Stimulated activated CD8-positive, alpha-beta memory T cell treated with anti-CD3 and anti-CD28 coated beads, Interleukin-12 subunit alpha, Interleukin-12 subunit beta, amount 100 ng/mL, for 1 hour (primary cell): ENCODE data around the gene LGMN.
A peak's percentile ranks its signal among the peaks of the same experiment; 100 is the strongest.

Source experiments
- DNase-seq: peaks from one replicate; pipeline ENCODE4 v3.0.0-alpha.2; 2020; ENCODE audit warnings: low read depth

LGMN gene

DNA sequence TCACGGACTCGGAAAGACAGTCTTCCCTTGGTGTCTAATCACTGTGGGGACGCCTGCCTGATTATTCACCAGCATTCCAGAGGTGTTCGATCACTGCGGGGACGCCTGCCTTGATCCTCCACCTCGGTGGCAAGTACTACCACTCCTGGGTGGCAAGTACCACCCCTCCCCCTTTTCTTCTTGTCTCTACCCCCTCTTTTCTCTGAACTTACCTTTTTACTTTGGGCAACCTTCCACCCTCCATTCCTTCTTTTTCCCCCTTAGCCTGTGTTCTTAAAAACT is 12.0 kb upstream of the LGMN start:
- DNase-seq = no peak

DNA sequence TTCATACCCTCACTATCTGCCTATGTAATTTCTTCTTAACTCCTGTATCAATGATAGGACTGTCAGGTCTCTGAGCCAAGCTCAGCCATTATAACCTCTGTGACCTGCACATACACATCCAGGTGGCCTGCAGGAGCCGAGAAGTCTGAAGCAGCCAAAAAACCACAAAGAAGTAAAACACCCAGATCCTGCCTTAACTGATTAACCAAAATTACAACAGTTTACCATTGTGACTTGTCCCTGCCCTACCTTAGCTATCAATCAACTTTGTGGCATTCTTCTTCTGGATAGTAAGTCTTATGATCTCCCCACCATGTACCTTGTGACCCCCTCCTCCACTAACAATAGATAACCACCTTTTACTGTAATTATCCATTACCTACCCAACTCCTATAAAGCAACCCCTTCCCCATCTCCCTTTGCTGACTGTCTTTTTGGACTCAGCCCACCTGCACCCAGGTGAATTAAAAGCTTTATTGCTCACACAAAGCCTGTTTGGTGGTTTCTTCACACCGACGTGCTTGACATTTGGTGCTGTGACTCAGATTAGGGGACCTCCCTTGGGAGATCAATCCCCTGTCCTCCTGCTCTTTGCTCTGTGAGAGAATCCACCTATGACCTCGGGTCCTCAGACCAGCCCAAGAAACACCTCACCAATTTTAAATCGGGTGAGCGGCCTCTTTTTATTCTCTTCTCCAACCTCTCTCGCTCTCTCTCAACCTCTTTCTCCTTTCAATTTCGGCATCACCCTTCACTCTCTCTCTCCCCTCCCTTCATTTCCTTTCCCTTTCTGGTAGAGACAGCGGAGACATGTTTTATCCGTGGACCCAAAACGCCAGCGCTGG is 11.5 kb upstream of the LGMN start:
- DNase-seq = no peak

DNA sequence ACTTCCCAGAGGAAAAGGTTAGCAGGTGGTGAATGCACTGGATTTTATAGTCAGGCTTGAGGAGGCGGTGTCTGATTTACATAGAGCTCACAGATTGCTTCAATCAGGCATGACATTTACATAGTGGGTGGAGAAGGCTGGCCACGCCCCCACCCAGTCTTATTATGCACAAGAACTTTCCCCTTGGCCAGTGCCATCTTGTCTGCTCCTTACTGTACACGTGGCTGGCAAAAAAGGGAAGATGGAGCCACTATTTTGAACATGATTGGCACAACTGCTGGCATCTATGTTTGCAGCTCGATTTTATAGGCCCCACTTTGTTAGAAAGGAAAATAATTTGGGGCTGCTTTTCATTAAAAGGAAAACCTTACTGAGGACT is 10.9 kb upstream of the LGMN start:
- DNase-seq = no peak

DNA sequence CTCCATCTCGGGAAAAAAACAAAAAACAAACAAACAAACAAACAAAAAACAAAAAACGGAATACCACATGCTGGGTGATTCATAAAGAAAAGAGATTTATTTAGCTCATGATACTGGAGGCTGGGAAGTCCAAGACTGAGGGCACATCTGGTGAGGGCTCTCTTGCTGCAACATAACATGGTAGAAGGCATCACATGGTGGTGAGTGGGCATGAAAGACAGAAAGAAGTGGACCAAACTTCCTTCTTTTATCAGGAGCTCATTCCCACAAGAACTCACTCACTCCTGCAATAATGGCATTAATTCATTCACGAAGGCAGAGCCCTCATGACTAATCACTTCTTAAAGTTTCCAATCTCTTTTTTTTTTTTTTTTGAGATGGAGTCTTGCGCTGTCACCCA is 8.0 kb upstream of the LGMN start:
- no peak for DNase-seq

DNA sequence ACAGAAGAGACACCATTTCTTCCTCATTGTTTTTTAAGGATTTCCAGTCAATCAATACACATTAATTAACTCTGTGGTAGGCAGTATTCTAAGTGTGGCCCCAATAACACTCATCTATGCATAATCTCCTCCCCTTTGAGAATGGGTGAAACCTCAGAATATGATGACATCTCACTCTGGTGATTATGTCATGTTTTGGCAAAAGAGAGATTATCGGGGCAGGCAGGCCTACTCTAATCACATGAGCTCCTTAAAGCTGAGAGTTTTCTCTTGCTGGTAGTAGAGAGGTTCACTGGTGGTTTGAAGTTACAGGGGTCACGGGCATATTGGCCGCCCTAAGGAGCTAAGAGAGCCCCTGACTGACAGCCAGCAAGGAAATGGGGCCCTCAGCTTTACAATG is 7.1 kb upstream of the LGMN start:
- no peak for DNase-seq

DNA sequence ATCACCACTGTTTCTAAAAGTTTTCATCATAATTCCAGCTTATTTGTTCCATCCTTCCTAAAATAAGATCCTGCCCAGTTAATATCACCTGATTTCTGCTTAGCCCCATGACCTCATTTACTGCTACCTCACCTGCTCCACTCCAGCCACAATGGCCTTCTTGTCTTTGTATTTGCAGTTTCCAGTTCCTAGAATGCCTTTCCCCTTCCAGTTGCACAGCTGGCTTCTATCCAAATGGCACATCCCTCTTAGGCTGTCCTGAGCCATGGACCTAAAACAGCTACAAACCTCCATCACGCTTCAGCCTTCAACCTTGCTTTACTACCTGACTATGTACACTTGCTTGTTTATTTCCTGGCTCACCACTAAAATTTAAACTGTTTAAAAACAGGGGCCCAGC is 6.5 kb upstream of the LGMN start:
- no peak for DNase-seq

DNA sequence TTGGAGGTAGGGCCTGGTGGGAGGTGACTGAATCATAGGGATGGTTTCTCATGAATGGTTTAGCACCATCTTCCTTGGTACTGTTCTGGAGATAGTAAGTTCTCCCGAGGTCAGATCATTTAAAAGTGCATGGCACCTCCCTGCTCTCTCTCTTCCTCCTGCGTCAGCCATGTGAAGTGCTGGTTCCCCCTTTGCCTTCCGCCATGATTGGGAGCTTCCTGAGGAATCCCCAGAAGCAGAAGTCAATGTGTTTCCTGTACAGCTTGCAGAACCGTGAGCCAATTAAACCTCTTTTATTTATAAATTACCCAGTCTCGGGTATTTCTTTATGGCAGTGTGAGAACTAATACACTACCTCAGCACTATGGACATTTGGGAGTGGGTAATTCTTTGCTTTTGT is 4.8 kb upstream of the LGMN start:
- DNase-seq = no peak

DNA sequence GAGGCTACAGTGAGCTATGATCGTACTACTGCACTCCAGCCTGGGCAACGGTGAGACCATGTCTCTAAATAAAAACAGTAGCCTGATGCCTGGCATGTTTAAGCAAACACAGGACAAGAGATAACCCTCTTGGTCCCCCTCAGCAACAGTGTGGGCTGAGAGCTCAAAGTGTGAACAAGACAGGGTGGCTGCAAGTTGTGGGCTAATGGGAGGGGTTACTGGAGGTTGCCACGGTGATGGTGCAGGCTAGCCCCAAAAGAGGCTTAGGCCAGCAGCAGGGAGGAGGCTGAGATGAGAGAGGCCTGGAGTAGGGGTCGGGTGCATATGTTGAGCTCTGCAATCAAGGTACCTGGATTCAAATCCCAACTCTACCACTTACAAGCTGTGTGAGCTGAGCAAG is 3.4 kb upstream of the LGMN start:
- no peak for DNase-seq

DNA sequence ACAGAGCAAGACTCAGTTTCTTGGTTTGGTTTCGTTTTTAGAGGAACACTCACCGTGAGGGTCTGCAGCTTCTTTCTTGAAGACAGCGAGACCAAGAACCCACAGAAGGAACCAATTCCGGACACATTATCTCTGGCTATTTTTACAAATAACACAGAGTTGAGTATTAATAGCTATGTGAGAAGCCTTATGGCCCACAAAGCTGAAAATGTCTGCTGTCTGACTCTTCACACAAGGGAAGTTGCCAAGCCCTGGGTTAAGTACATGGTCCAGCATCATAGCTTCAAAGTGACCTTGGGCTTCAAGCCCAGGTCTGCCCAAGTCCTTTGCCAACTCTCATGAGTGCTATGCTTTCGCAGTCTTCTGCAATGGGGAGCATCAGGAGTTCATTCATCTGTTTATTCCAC is 2.6 kb upstream of the LGMN start:
- no peak for DNase-seq

DNA sequence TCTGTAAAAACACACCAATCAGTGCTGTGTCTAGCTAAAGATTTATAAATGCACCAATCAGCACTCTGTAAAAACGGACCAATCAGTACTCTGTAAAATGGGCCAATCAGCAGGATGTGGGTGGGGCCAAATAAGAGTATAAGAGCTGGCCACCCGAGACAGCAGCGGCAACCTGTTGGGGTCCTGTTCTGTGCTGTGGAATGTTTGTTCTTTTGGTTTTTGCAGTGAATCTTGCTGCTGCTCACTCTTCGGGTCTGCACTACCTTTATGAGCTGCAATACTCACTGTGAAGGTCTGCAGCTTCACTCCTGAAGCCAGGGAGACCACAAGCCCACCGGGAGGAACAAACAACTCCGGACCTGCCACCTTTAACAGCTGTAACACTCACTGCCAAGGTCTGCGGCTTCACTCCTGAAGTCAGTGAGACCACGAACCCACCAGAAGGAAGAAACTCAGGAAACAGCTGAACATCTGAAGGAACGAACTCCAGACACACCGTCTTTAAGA is 1.8 kb upstream of the LGMN start:
- peak; percentile 15 for DNase-seq

DNA sequence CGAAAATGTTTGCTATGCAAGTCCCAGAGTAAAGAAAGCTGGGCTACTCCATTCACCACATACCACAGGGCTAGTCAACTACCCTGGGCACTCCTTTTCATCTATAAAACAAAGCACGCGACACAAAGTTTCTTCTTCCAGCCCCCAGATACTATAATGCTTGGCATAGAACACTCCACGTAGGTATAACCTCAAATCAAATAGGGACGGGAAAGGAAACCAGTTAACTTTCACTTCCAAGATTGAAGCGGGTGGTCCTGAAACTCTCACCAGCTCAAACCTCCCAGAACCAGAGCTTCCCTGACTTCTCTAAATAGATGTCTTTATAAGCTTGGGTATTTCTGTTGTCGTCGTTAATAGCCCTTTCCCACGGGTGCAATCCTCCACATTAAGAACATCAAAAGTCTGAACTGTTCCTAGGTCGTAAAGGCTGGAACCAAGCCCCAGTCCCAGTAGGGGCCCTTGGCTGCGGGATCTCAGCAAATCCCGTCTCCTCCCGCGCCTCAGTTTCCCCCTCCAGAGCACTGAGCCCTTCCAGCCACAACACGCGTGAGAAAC is 647 bp downstream of the LGMN start:
- DNase-seq = no peak

DNA sequence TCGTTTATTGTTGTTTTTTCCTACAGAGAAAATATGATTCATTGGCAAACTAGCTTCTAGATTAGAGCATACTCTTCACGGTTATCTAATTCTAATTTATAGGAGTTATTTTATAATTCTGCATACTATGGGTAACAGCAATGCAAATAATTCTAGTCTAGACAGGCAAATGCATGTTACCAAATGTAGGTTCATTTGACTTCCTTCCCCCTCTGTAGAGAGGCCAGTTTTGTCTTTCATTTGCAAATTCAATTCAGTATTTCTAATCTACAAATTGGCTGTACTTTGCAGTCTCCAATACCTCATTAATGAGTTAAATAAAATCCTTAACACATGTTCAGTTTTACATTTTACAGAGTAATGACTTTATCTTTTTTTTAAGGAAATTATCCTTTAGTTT is 4.2 kb downstream of the LGMN start:
- no peak for DNase-seq

DNA sequence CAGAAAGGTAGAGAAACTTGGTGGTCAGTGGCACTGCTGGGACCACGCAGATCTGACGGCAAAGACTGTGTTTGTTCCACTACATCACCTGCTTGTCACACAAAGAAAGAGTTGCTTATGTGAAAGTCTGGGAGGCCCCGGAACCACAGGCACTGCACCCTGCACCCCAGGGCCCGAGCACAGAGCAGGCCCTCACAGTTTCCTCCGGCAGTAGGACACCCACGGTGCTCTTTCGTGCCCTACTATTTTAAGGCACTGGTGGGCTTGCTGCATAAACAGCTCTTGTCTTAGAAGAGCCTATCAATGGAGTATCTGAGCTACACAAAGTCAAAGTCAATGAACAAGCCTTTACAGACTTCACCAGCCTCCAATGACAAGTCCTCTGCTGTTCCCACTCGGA is 8.0 kb downstream of the LGMN start:
- no peak for DNase-seq

DNA sequence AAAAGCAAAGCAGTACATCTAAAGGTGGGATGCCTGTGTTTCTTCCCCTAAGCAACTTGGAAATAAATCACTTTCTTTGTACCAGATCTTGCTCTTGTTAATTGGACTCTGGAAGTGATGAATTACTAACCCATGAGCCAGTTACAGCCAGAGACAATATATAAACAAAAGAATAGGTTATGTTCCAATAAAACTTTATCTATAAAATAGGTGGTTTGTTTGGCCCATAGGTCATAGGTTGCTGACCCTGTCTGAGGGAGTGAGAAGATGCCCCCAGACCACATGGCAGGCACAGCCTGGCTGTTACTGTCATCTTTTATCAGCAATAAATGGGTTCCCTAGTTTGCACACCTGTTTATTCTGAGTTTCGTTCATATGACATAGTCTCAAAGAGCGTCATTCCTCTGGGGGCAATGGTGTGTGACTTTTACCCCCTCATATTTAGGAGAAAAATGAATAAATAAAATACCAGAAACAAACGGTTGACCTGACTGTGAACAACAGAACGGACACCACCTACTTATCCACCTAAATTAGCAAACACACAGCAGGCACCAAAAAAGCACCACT is 10.7 kb downstream of the LGMN start:
- DNase-seq = no peak

DNA sequence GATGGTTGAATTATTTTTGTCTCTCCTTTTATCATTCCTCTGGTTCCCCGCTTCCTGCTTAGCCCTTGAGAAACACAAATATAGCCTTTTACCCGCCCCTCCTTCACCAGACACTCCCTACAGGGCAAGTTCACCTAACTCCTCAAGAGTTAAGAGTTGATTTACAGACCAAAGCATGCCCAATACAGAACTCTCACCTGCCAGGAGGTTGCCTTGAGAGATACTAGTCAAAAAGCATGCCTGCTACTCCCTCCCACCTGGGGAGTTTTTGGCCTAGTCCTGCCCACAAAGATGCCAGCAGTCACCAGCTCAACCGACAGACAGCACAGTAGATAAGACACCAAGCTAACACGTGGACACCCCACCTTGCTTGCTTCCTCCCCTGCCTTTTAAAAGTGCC is 11.2 kb downstream of the LGMN start:
- no peak for DNase-seq

DNA sequence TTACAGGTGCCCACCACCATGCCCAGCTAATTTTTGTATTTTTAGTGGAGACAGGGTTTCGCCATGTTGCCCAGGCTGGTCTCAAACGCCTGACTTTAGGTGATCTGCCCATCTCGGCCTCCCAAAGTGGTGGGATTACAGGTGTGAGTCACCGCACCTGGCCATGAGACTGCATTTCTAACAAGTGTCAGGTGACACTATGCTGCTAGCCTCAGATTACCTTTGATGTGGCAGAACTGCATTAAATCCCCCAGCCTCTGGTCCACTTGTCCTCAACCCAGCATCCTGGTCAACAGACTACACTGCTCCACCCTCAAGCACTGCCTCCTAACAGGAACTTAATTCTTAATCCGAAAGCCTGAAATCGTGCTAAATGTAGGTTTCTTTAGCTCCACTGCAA is 13.1 kb downstream of the LGMN start:
- no peak for DNase-seq

DNA sequence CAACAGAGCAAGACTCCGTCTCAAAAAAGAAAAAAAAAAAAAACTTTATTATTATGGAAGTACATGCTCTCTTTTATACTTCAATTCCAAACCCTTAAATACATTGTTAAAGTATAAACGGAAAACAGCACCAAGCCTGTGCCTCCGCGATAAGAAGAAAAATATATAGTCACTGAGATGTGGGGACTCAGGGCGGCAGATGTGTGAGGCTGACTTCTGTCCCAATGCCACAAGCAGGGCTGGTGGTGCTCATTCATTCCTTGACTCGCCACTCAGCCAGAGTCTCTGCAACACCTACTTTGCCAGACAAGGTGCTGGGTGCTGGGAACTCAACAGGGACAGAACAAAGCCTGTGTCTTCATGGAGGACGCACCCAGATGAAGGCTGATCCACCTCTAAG is 13.8 kb downstream of the LGMN start:
- DNase-seq = no peak

DNA sequence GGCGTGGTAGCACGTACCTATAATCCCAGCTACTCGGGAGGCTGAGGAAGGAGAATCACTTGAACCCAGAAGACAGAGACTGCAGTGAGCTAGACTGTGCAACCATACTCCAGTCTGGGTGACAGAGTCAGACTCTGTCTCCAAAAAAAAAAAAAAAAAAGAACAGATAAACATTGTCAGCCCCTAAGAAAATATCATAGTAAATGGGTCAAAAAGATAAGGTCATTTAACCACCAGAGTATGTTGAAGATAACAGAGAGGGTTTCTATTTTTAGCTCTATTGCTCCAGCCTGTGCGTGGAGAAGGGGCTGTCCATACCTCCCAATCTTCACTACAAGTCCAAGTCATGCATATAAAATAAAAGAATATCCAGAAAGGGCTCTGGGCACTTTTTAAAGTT is 15.4 kb downstream of the LGMN start:
- no peak for DNase-seq

DNA sequence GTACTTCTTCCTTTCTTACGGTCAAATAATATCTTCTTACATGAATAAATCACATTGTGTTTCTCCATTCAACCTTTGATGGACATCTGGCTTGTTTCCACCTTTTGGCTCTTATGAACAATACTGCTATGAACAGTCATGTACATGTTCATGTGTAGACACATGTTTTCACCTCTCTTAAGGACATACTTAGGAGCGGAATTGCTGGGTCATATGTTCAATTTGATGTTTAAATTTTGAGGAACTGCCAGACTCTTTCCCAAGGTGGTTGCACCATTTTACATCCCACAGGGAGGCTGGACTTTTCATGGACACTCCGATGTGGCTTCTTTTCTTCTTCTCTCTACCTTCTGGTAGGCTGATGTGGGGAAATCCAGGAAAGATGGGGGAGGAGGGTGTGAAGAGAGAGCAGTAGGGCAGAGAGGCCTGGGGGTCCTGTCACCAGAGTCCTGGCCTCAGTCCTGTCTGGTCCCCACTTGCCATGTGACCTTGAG is 16.8 kb downstream of the LGMN start:
- DNase-seq = no peak

DNA sequence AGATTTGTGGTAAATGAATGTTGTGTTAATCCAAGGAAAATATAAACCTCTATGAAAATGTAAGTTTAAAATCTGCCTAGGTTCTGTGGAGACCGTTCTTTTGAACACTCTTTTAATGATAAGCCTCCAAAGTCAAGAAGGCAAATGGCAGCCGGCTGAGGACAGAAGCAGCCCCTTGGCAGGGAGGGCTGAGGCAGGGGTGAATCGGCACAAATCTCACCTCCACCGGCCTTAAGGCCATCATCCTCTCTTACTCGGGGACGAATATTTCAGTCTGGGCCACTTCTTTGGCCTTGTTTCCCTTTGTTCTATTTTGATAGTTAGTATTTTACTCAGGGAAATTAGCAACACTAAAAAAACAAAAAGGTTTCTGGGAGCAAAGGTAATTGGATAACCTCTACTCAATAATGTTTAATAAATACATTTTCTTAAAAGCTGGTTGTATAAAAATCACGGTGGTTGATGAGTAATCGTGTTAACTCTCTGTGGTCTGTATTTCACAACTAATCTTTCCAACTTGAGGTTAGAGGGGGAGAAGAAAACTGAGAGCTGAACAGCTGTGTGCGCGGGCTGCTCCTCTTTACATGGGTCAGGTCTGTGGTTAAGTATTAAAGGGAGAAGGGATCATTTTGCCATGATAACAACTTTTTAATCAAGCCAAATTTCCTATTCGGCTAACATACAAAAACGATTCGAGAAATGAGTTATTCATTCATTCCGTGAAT is 18.6 kb downstream of the LGMN start:
- no peak for DNase-seq

DNA sequence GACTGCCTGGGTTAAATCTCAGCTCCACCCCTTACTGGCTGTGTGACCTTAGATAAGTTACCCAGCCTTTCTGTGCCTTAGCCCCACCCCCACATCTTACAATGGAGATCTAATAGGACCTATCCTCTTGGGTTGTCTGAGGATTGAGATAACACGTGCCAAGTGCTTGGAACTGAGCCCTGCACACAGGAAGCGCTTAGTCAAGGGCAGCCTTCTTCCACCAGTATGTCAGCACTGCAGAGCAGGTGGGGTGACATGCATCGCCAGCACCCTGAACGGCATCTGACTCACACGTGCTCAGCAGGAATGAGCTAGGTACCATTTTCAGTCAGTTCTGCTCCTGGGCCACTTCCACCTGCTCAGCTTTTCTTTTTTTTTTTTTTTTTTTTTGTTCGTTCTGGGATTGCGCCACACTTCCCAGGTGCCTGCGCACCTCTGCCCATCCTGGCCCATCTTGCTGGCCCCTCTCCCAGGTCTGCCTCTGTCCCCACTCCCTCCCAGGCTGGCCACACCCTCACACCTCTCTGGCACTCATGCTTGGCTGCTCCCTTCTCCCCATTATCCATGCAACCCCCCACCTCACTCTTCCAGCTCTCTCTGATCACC is 19.6 kb downstream of the LGMN start:
- DNase-seq = no peak

DNA sequence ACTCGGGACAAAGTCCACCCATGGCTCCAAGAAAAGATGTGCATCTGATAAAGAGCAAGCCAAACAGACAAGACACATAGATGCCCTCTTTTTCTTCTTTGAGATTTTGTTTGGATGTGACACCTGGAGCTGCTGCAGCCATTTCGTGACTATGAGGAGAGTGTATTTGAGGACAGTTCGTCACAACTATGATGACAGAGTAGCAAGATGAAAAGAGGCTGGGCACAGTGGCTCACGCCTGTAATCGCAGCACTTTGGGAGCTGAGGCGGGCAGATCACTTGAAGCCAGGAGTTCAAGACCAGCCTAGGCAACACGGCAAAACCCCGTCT is 21.5 kb downstream of the LGMN start:
- no peak for DNase-seq
